RWPE1 (cell line): ENCODE measurements around the gene CAMK1D.

ENCODE experiments used
- CTCF ChIA-PET: fragments of 350-600 bp; sonication (Branson Sonifier 250); formaldehyde crosslinking; extraction: SDS; loops from one replicate; lab custom pipeline; 2021; lab: Yijun Ruan, JAX
- POLR2A ChIA-PET: fragments of 400-600 bp; formaldehyde crosslinking; extraction: SDS; loops from one replicate; lab custom pipeline; 2020; ENCODE audit warnings: antibody characterized with exemption; ENCODE audit not compliant: low non-redundant PET; lab: Yijun Ruan, JAX
- DNase-seq: peaks from one replicate; pipeline ENCODE4 v3.0.0; 2012; ENCODE audit warnings: low spot score
- H3K27ac ChIP-seq: fragments of 450-650 bp; 2 replicates; pipeline ENCODE4 v1.5.1; 2017
- CTCF ChIP-seq: fragments of 450-650 bp; conservative IDR thresholded peaks from 2 replicates; pipeline ENCODE4 v1.5.1; 2017; ENCODE audit warnings: low read depth, mild to moderate bottlenecking

CAMK1D gene

GRCh38 chr10:12615296-12616220 lies 266.2 kb downstream of the CAMK1D start:
- no peak for TF ChIP-seq CTCF
- POLR2A ChIA-PET, result no interaction called here

GRCh38 chr10:12617191-12618175 lies 268.1 kb downstream of the CAMK1D start:
- ChIA-PET POLR2A (no interaction called here), CTCF (interaction anchor here (1.1 kb wide), 1 partner anchor 12 kb away, joined by 3 read pairs; no protein-coding TSS in a partner anchor)
- no peak for DNase-seq
- no peak overlapping the region for H3K27ac ChIP-seq
- TF ChIP-seq CTCF, result no peak

More at GRCh38 chr10:12615296-12616220, 266.2 kb downstream of the CAMK1D start:
- no peak overlapping the region for H3K27ac ChIP-seq
- DNase-seq, result no peak
- CTCF ChIA-PET, result no interaction called here

- TF ChIP-seq CTCF, result no peak
- POLR2A ChIA-PET, result no interaction called here
- no peak for DNase-seq
- CTCF ChIA-PET, result no interaction called here
- no peak overlapping the region for H3K27ac ChIP-seq
Observed at GRCh38 chr10:12622016-12622415, 272.7 kb downstream of the CAMK1D start.

- POLR2A ChIA-PET, result no interaction called here
Observed at GRCh38 chr10:12622691-12623090, 273.3 kb downstream of the CAMK1D start.

GRCh38 chr10:12625393-12626023 lies 276.2 kb downstream of the CAMK1D start:
- no peak overlapping the region for H3K27ac ChIP-seq
- TF ChIP-seq CTCF, result no peak
- POLR2A ChIA-PET, result no interaction called here
- no peak for DNase-seq
- CTCF ChIA-PET, result no interaction called here

More at GRCh38 chr10:12622691-12623090, 273.3 kb downstream of the CAMK1D start:
- no peak for DNase-seq
- CTCF ChIA-PET, result no interaction called here
- no peak for TF ChIP-seq CTCF
- no peak overlapping the region for H3K27ac ChIP-seq

- TF ChIP-seq CTCF, result no peak
- CTCF ChIA-PET, result no interaction called here
- H3K27ac ChIP-seq, result no peak overlapping the region
- no peak for DNase-seq
- POLR2A ChIA-PET, result no interaction called here
Observed at GRCh38 chr10:12628153-12628552, 278.8 kb downstream of the CAMK1D start.
